ENCODE data around the gene AK9.

- TF ChIP-seq ZNF70 (CRISPR knock-in tag; IDR thresholded peaks at IDR 0.05) = no peak
- TF ChIP-seq PATZ1 (CRISPR knock-in tag; IDR thresholded peaks at IDR 0.05; ENCODE audit: borderline replicate concordance) = no peak
- no peak for TF ChIP-seq SNAI2 (CRISPR knock-in tag; IDR thresholded peaks at IDR 0.05)
- no peak for TF ChIP-seq ZFP3 (CRISPR knock-in tag; IDR thresholded peaks at IDR 0.05)
- TF ChIP-seq GLIS3 (CRISPR knock-in tag; IDR thresholded peaks at IDR 0.05) = no peak
- TF ChIP-seq OSR1 (CRISPR knock-in tag; IDR thresholded peaks at IDR 0.05) = no peak
- TF ChIP-seq TOX (CRISPR knock-in tag; IDR thresholded peaks at IDR 0.05; ENCODE audit: borderline replicate concordance) = no peak
- TF ChIP-seq ARNTL (CRISPR knock-in tag; IDR thresholded peaks at IDR 0.05; ENCODE audit: borderline replicate concordance, low read depth) = no peak
- TF ChIP-seq PPARA (CRISPR knock-in tag; IDR thresholded peaks at IDR 0.05; ENCODE audit: borderline replicate concordance) = no peak
- TF ChIP-seq CSDC2 (CRISPR knock-in tag; IDR thresholded peaks at IDR 0.05) = no peak
Observed at GRCh38 chr6:109738255-109738654, 47.3 kb upstream of the AK9 start.

All from SK-N-SH treated with all-trans-retinoic acid at 6 μM for 48 hours (cell line).